Activated naive CD4-positive, alpha-beta T cell treated with anti-CD3 and anti-CD28 coated beads, Interleukin-2, amount 50 U/mL, for 16 hours (primary cell): Measurements from ENCODE around the gene HNRNPUL1.

Source experiments
- DNase-seq: peaks from one replicate; pipeline ENCODE4 v3.0.0-alpha.2; 2020

Gene HNRNPUL1

GRCh38 chr19:41234512-41235168, 29.5 kb upstream of the HNRNPUL1 start:
- no peak for DNase-seq

GRCh38 chr19:41235480-41235879, 28.7 kb upstream of the HNRNPUL1 start:
- DNase-seq = no peak

GRCh38 chr19:41238244-41238643, 25.9 kb upstream of the HNRNPUL1 start:
- DNase-seq = no peak

- DNase-seq = no peak
Observed at GRCh38 chr19:41239363-41239762, 24.8 kb upstream of the HNRNPUL1 start.

GRCh38 chr19:41239961-41240574, 24.1 kb upstream of the HNRNPUL1 start:
- no peak for DNase-seq

GRCh38 chr19:41241859-41242258, 22.3 kb upstream of the HNRNPUL1 start:
- DNase-seq = no peak

GRCh38 chr19:41244117-41244516, 20.1 kb upstream of the HNRNPUL1 start:
- DNase-seq = no peak

GRCh38 chr19:41245843-41246242, 18.3 kb upstream of the HNRNPUL1 start:
- no peak for DNase-seq

GRCh38 chr19:41248895-41249294, 15.3 kb upstream of the HNRNPUL1 start:
- no peak for DNase-seq

- no peak for DNase-seq
Observed at GRCh38 chr19:41249707-41250423, 14.3 kb upstream of the HNRNPUL1 start.

- DNase-seq = no peak
Observed at GRCh38 chr19:41253660-41254059, 10.5 kb upstream of the HNRNPUL1 start.

- DNase-seq = no peak
Observed at GRCh38 chr19:41255171-41255570, 9.0 kb upstream of the HNRNPUL1 start.

GRCh38 chr19:41261474-41262190, 2.5 kb upstream of the HNRNPUL1 start:
- DNase-seq = no peak

- peak; percentile 82 for DNase-seq
Observed at GRCh38 chr19:41263042-41263849, 926 bp upstream of the HNRNPUL1 start.

- DNase-seq = peak; percentile 68
Observed at GRCh38 chr19:41264581-41265394, 616 bp downstream of the HNRNPUL1 start.

- DNase-seq = peak; percentile 15
Observed at GRCh38 chr19:41265395-41266153, 1.4 kb downstream of the HNRNPUL1 start.

- no peak for DNase-seq
Observed at GRCh38 chr19:41269055-41269454, 4.9 kb downstream of the HNRNPUL1 start.

GRCh38 chr19:41269571-41269970, 5.4 kb downstream of the HNRNPUL1 start:
- no peak for DNase-seq

GRCh38 chr19:41273076-41273475, 8.9 kb downstream of the HNRNPUL1 start:
- no peak for DNase-seq

- DNase-seq = no peak
Observed at GRCh38 chr19:41274802-41275201, 10.6 kb downstream of the HNRNPUL1 start.

GRCh38 chr19:41276231-41276630, 12.1 kb downstream of the HNRNPUL1 start:
- DNase-seq = no peak
